ENCODE data around the gene SPSB1. TPM values are rescaled to one million over a fixed set of nuclear protein-coding genes. Genes with fewer than 3 reads are reported as not detected.

The SPSB1 gene
- total and polyA plus RNA-seq, 2 donors, result 12.4 to 36.4 TPM

DNA sequence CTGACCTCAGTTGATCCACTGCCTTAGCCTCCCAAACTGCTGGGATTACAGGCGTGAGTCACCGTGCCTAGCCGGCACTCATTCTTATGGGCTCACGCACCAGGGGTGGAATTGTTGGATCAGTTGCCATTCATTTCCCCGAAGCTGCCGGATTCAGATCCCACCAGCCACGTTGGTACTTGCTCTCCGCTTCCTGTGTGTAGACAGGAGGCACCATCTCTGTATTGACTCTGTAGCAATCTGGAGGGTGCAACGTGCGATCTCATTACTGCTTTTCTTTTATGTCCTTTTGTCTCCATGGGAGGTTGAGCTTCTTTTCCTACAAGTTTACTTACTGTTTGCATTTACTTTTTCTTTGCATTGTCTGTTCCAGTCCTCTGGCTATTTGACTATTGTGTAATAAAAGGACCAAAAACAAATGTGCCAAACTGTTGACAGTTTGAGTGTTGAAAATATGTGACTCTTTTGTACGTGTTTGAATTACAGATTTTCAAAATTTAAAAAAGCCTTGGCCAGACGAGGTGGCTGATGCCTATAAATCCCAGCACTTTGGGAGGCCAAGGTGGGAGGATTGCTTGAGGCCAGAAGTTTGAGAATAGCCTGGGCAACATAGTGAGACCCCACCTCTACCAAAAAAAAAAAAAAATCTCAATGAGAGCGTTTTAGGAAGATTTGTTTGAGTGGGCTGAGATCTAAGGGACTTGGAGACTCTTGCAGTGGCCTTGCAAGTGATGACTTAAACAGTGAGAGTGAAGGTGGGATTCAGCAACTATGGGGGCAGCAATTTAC is 39.1 kb downstream of the SPSB1 start:
- Histone ChIP-seq H3K27ac (ENCODE audit: low read depth) (no peak overlapping the region), H3K36me3 (ENCODE audit: insufficient read depth) (no peaks in the 10 kb centered on the region), H3K4me3 (ENCODE audit: low read depth, low read length) (no peak overlapping the region), H3K4me1 (ENCODE audit: insufficient read depth) (no peaks in the 10 kb centered on the region)
- WGBS, result 72% methylated on average over 13 of the region's 13 CpGs
- DNase-seq (ENCODE audit: extremely low spot score), result no peak

DNA sequence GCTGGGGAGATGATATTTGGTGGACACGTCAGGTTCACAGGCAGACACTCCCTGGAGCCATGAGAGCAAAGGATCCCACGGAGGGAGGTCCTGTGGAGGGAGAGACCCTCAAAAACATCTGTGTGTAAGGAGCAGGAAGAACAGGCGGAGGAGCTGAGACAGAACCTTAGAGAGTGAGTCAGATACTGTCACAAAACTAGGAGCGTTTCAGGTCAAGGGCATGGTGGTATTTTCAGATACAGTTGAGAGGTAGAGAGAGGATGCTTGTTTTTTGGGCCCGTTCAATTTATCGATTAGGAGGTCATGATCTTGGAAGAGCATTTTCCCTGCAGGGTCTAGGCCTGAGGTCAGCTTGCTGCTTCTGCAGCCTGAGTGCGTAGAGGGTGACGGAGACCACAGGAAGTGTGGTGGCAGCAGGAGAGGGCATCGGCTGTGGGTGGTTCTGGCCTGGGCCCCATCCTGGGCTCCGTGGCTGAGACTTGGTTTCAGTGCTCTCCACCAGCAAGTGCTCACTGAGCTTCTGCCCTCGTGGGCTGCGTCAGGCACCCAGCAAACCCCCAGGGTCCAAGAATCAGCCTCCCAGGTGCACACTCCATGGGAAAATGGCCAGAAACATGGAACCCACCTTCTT is 39.9 kb downstream of the SPSB1 start:
- H3K36me3 ChIP-seq (ENCODE audit: insufficient read depth), result no peaks in the 10 kb centered on the region
- WGBS, result 84% methylated on average over 12 of the region's 12 CpGs
- H3K27ac ChIP-seq (ENCODE audit: low read depth), result no peak overlapping the region
- no peaks in the 10 kb centered on the region for H3K4me1 ChIP-seq (ENCODE audit: insufficient read depth)
- DNase-seq (ENCODE audit: extremely low spot score), result no peak
- H3K4me3 ChIP-seq (ENCODE audit: low read depth, low read length), result no peak overlapping the region

DNA sequence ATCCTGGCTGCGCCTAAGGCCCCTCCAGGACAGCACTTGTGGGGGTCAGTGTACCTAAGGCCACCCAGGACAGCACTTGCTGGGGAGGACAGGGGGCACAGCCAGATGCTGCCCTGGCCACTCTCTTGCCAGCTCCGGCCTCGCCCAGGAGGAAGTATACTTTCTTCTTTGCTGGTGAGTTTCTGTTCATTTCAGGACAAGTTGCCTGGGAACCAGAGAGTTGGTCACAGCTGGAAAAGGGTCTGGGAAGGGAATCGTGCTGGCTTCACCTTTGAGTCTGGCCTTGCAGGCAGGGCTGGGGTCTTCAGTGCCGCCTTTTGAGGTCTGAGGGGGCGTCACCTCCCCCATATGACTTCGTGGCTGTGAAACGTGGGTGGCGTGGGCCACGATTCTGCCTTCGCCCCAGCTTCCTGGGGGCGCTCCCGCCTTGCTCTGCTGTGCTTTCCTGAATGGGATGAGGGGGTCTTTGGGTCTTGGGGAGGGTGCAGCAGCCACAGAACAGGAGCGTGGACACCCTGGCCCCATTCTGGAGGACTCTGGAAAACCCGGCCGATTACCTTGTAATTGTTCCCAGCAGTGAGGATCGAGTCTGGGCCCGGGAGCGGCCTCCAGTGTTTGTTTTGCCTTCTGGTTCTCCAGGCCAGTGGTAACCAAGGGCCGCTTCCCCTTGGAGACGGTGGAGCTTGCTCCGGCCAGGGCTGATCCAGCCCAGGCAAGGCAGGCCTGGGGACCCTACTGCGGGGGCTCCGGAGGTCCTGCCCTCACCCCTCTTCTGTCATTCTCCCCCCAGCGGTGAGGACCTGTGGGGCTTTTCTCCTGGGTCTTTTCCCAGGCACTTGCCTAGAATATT is 45.9 kb downstream of the SPSB1 start:
- H3K4me1 ChIP-seq (ENCODE audit: insufficient read depth), result no peaks in the 10 kb centered on the region
- 53% methylated on average over 25 of the region's 25 CpGs for WGBS

DNA sequence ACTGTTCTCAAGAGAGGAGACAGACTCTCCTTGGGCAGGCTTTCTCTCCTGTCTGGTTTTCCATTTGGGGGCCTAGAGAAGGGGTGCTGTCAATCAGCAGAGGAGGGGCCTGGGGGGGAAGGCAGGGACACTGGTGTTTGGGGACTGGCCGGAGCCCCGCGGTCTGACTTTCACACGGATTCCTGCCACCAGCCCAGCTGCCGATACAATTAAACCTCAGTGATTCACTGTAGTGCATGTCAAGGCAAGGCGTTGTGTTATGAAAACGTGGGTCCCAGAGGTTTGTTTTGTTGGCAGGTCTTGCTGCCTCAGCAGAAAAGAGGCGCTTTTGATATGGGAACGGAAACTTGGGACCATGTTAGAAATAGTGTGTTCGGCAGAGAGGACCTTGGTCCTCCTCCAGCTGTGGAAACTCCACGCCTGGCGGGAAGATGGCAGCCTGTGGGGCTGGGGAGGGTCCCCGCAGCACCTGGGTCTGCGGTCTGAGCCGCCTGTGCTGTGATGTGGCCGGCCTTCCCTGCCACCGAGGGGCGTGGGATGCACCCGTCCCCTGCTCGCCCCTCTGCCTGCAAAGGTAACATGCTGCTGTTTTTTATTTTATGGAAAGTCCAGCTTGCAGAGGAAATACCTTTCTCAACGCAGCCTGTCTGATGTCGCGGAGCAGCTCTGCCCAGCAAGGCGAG is 47.6 kb downstream of the SPSB1 start:
- no peaks in the 10 kb centered on the region for H3K4me1 ChIP-seq (ENCODE audit: insufficient read depth)
- H3K4me3 ChIP-seq (ENCODE audit: low read depth, low read length), result no peak overlapping the region
- no peaks in the 10 kb centered on the region for H3K36me3 ChIP-seq (ENCODE audit: insufficient read depth)
- WGBS, result 57% methylated on average over 24 of the region's 24 CpGs
- H3K27ac ChIP-seq (ENCODE audit: low read depth), result no peak overlapping the region
- DNase-seq (ENCODE audit: extremely low spot score), result no peak

More for the DNA sequence above, 45.9 kb downstream of the SPSB1 start:
- Histone ChIP-seq H3K36me3 (ENCODE audit: insufficient read depth) (no peaks in the 10 kb centered on the region), H3K4me3 (ENCODE audit: low read depth, low read length) (no peak overlapping the region), H3K27ac (ENCODE audit: low read depth) (no peak overlapping the region)
- DNase-seq (ENCODE audit: extremely low spot score), result no peak

DNA sequence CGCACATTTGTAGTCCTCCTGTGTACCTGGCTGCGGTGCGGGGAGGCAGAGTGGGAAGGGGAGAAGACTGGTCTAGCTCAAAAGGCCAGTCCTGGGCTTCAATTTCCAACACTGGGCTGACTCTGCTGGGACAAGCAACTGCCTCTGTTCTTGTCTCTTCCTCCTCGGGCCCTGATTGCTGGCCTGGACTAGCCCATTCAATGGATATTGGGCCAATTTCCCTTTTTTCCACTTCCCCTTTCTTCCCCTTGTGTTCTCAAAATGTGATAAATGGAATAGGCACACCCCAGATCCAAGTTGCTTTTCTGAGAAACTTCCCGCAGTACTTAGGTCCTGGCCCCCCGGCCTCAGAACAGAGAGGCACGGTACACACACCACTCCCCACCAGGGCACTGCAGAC is 48.2 kb downstream of the SPSB1 start:
- Histone ChIP-seq H3K36me3 (ENCODE audit: insufficient read depth) (no peaks in the 10 kb centered on the region), H3K4me1 (ENCODE audit: insufficient read depth) (no peaks in the 10 kb centered on the region), H3K4me3 (ENCODE audit: low read depth, low read length) (no peak overlapping the region), H3K27ac (ENCODE audit: low read depth) (no peak overlapping the region)
- no peak for DNase-seq (ENCODE audit: extremely low spot score)
- 84% methylated on average over 7 of the region's 7 CpGs for WGBS

DNA sequence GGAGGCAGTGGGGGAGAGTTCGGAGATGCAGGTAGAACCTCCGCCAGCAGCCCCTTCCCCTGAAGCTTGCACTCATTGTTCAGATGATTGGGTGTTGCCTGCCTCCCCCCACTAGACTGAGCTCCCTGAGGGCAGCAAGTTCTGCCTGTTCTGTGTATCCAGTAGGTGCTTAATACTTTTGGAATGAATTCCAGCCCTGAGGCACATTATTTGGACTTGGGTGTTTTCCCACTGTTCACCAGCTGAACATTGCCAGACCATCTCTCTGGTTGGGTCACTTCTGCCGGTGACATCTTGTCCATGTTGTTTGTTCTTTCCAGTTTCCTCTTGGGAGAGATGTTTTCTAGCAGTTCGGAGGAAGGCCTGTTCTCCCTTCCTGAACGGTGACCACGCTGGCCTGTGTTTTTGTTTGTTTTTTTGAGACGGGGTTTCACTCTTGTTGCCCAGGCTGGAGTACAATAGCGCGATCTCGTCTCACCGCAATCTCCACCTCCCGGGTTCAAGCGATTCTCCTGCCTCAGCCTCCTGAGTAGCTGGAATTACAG is 48.7 kb downstream of the SPSB1 start:
- no peak overlapping the region for H3K27ac ChIP-seq (ENCODE audit: low read depth)
- H3K4me1 ChIP-seq (ENCODE audit: insufficient read depth), result no peaks in the 10 kb centered on the region
- H3K36me3 ChIP-seq (ENCODE audit: insufficient read depth), result no peaks in the 10 kb centered on the region
- H3K4me3 ChIP-seq (ENCODE audit: low read depth, low read length), result no peak overlapping the region
- DNase-seq (ENCODE audit: extremely low spot score), result no peak
- 89% methylated on average over 13 of the region's 13 CpGs for WGBS

DNA sequence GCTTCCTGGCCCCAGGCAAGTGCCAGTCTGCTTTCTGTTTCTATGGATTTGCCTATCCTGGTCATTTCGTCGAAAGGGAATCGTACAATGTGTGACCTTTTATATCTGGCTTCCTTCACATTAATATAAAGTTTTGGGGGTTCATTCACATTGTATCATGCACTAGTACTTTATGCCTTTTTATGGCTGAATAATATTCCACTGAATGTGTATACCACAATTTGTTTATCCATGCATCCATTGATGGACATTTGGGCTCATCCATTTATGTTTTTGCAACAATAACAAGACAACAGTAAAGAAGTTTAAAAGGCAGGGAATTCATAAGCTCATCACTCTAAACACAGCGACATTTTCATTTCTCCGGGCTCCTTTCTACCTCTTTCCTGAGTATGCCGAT is 50.6 kb downstream of the SPSB1 start:
- Histone ChIP-seq H3K36me3 (ENCODE audit: insufficient read depth) (no peaks in the 10 kb centered on the region), H3K27ac (ENCODE audit: low read depth) (no peak overlapping the region), H3K4me3 (ENCODE audit: low read depth, low read length) (no peak overlapping the region), H3K4me1 (ENCODE audit: insufficient read depth) (no peaks in the 10 kb centered on the region)
- WGBS, result 98% methylated on average over 6 of the region's 6 CpGs
- DNase-seq (ENCODE audit: extremely low spot score), result no peak

DNA sequence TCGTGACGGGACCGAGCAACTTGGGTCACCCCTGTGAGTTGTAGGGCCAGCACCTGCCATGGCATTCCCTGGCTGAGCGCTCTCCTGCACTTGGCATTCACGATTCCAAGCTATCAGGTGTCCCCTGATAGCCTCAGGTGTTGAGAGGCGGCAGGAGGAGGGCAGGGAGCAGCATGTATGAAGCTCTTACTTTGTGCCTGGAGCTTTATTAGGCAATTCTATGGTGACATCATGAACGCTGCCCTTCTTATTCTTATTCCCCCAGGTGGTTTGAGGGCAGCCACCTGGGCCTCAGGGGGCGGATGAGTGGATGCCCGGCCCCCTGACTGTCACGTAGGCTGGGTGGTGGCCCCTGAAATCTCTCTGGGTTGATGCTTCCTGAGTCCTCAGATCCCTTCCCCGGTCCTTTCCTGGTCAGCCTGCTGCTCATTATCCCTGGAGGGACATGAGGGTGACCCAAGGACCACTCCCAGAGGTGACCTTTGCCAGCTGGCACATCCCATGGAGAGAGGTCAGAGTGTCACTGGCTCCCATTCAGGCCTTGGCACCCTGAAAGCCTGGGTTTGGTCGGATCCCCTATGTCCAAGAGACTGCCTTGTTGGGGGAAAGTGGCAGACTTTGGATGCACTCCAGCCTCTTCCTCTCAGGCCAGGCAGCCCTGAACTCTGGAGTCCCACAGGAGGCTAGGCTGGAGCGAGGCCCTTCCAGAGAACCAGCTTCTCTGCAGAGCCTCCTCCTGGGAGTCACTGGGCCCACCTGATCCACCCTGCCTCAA is 51.9 kb downstream of the SPSB1 start:
- no peaks in the 10 kb centered on the region for H3K36me3 ChIP-seq (ENCODE audit: insufficient read depth)
- no peak overlapping the region for H3K27ac ChIP-seq (ENCODE audit: low read depth)
- WGBS, result 86% methylated on average over 13 of the region's 13 CpGs
- DNase-seq (ENCODE audit: extremely low spot score), result no peak
- H3K4me1 ChIP-seq (ENCODE audit: insufficient read depth), result no peaks in the 10 kb centered on the region
- H3K4me3 ChIP-seq (ENCODE audit: low read depth, low read length), result no peak overlapping the region

DNA sequence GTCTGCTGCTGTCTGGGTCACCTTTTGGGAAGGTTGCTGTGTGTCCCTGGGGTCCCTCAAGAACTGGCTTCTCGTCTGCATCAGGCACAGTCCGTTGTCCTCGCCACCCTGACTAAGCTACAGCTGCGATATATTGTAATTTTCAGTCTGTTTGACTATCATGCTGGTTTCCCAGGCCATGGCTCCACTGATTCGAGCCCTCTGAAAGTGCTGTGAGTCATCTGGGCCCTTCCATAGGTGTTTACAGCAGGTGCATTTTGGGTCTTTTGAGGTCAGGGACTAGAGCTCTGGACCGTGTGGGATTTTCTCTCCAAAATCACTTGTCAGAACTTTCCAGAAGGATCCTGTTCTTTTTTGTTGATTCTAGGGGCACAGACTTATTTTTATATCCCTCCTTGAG is 52.8 kb downstream of the SPSB1 start:
- Histone ChIP-seq H3K4me3 (ENCODE audit: low read depth, low read length) (no peak overlapping the region), H3K4me1 (ENCODE audit: insufficient read depth) (no peaks in the 10 kb centered on the region), H3K36me3 (ENCODE audit: insufficient read depth) (no peaks in the 10 kb centered on the region), H3K27ac (ENCODE audit: low read depth) (no peak overlapping the region)
- DNase-seq (ENCODE audit: extremely low spot score), result no peak
- 89% methylated on average over 6 of the region's 6 CpGs for WGBS

DNA sequence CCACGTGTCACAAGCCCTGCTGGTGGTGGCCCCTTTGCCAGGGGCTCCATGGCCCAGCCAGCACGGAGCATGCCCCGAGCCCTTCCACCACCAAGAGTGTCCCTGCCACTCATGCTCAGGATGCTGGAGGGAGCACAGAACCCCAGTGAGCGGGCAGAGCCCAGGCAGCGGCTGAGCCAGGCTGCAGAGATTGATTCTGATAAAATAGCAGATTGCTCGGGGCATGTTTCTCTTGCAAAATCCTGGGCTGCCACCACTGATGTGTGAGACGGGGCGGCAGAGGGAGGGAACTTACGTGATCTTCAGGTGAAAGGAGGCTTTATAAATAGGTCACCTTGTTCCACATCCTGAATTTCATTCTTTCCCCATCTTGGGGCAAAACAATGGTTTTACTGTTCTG is 53.2 kb downstream of the SPSB1 start:
- Histone ChIP-seq H3K27ac (ENCODE audit: low read depth) (no peak overlapping the region), H3K36me3 (ENCODE audit: insufficient read depth) (no peaks in the 10 kb centered on the region), H3K4me3 (ENCODE audit: low read depth, low read length) (no peak overlapping the region), H3K4me1 (ENCODE audit: insufficient read depth) (no peaks in the 10 kb centered on the region)
- 71% methylated on average over 9 of the region's 9 CpGs for WGBS
- DNase-seq (ENCODE audit: extremely low spot score), result no peak

DNA sequence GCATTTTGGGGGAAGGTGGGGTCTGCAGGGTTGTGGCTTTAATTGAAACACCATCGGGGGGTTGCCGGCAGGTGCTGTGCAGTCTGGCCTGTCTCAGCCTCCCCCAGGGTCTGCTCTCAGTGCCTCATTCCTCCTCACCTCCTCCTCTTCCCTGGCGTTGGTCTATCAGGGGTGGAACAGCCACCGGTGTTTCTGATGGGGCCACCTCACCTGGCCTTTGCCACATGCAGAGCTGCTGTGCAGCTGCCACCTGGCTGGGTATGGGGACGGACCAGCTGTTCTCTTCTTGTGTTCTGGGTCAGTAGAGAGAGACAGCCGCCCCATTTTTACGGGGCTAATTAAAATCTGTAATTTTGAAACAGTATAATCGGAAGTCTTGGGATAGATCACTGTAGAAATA is 53.9 kb downstream of the SPSB1 start:
- Histone ChIP-seq H3K4me1 (ENCODE audit: insufficient read depth) (no peaks in the 10 kb centered on the region), H3K4me3 (ENCODE audit: low read depth, low read length) (no peak overlapping the region), H3K27ac (ENCODE audit: low read depth) (no peak overlapping the region), H3K36me3 (ENCODE audit: insufficient read depth) (no peaks in the 10 kb centered on the region)
- 81% methylated on average over 8 of the region's 8 CpGs for WGBS
- DNase-seq (ENCODE audit: extremely low spot score), result no peak

DNA sequence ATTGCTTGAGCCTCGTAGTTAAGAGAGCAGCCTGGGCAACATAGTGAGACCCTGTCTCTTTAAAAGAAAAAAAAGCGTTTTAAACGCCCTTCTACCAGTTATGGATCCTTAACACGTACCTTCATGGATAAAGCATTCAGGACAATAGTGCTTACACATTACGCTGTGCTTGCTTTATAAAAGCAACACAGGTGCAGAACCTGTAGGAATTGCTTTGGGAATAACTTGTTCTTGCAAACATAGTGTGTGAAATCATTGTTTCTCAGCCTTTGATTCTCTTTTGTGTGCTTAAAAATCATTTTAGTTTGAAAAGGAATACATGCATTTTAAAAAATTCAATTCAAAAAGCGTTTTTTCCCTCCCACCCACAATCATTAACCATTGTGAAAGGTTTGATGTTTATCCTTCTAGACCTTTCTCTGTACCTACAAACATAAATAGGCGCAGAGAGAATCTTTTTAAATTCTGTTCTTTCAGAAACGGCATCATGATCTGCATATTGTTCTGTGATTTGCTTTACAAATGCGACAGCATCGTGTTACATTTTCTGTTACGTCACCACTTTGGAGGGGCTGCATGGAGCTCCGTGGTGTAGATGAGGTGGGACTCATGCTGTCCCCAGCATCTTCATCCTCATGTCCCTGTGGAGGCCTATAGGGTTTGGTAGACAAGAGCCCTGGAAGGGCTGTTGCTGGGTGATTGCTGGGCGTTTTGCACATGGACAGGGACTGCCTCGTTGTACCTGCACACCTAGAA is 54.6 kb downstream of the SPSB1 start:
- DNase-seq (ENCODE audit: extremely low spot score), result no peak
- Histone ChIP-seq H3K36me3 (ENCODE audit: insufficient read depth) (no peaks in the 10 kb centered on the region), H3K27ac (ENCODE audit: low read depth) (no peak overlapping the region), H3K4me1 (ENCODE audit: insufficient read depth) (no peaks in the 10 kb centered on the region), H3K4me3 (ENCODE audit: low read depth, low read length) (no peak overlapping the region)
- 75% methylated on average over 14 of the region's 14 CpGs for WGBS
